WERI-Rb-1 (cell line): ENCODE data around the gene NPTX1.

ENCODE experiments used
- DNase-seq: peaks from one replicate; pipeline ENCODE4 v3.0.0-alpha.2; 2020
- H3K27ac ChIP-seq: fragments of 250-450 bp; sonication (Bioruptor Pico); 2 replicates; pipeline ENCODE4 v1.5.1; 2020; ENCODE audit warnings: mild to moderate bottlenecking, moderate library complexity
- H3K27me3 ChIP-seq: fragments of 250-450 bp; sonication (Bioruptor Pico); 2 replicates; pipeline ENCODE4 v1.5.1; 2021; ENCODE audit warnings: mild to moderate bottlenecking, low read depth, moderate library complexity; ENCODE audit not compliant: insufficient read depth, severe bottlenecking
- H3K36me3 ChIP-seq: fragments of 250-450 bp; sonication (Bioruptor Pico); 2 replicates; pipeline ENCODE4 v1.5.1; 2020; ENCODE audit warnings: mild to moderate bottlenecking, moderate library complexity
- H3K4me3 ChIP-seq: 2 replicates; pipeline ENCODE4 v1.5.1; 2011; ENCODE audit warnings: low read depth, mild to moderate bottlenecking, control low read depth, low read length
- H3K9me3 ChIP-seq: fragments of 250-450 bp; sonication (Bioruptor Pico); 2 replicates; pipeline ENCODE4 v1.5.1; 2021; ENCODE audit warnings: mild to moderate bottlenecking, moderate library complexity; ENCODE audit not compliant: severe bottlenecking
- TF ChIP-seq, protein P1 (sequence below): IDR thresholded peaks from 2 replicates; pipeline ENCODE4 v1.5.1; 2011; ENCODE audit warnings: low read depth, mild to moderate bottlenecking, control low read depth, inconsistent platforms, low read length

The NPTX1 gene

DNA sequence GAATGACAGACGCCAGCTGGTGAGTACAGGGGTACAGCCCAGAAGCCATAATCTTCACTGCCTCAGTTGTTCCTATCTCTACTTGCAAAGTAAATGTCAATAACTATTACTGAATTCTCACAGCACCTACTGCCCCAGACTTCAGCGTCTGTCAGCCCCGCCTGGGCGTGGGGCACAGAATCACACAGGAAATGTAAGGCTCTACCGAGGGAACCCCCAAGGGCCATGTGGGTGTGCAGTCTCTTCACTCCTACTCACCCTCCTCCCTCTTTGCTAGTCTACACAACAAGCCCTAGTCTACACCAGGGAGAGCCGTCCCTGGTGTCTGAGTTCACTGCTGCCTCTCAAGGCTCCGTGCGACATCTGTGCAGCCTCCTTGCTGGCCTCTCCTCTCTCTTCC, 4.5 kb downstream of the NPTX1 start:
- no peak overlapping the region for H3K27ac ChIP-seq
- H3K27me3 ChIP-seq, result no peaks in the 10 kb centered on the region
- H3K4me3 ChIP-seq, result no peak overlapping the region
- peaks cover 85% of the 10 kb centered on the region for H3K36me3 ChIP-seq
- TF ChIP-seq, protein P1, sequence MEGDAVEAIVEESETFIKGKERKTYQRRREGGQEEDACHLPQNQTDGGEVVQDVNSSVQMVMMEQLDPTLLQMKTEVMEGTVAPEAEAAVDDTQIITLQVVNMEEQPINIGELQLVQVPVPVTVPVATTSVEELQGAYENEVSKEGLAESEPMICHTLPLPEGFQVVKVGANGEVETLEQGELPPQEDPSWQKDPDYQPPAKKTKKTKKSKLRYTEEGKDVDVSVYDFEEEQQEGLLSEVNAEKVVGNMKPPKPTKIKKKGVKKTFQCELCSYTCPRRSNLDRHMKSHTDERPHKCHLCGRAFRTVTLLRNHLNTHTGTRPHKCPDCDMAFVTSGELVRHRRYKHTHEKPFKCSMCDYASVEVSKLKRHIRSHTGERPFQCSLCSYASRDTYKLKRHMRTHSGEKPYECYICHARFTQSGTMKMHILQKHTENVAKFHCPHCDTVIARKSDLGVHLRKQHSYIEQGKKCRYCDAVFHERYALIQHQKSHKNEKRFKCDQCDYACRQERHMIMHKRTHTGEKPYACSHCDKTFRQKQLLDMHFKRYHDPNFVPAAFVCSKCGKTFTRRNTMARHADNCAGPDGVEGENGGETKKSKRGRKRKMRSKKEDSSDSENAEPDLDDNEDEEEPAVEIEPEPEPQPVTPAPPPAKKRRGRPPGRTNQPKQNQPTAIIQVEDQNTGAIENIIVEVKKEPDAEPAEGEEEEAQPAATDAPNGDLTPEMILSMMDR, result no peak
- DNase-seq, result no peak
- H3K9me3 ChIP-seq, result no peaks in the 10 kb centered on the region

DNA sequence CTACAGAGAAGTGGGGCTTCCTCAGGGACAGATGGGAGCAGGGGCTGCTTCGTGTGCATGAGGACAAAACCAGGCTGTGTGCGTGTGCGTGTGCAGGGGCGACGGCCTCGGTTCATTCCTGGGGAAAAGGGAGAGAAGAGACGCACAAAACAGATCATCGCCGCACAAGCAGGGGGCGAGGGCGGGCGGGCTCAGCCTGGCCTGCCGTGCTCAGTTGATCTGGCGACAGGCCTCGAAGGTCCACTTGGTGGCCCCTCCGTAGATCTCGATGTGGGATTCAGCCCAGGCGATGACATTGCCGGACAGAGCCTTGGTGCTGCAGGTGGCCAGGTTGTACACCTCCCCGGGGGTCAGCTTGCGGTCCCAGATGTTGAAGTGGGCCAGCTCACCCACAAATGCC, 5.8 kb downstream of the NPTX1 start:
- no peaks in the 10 kb centered on the region for H3K27me3 ChIP-seq

DNA sequence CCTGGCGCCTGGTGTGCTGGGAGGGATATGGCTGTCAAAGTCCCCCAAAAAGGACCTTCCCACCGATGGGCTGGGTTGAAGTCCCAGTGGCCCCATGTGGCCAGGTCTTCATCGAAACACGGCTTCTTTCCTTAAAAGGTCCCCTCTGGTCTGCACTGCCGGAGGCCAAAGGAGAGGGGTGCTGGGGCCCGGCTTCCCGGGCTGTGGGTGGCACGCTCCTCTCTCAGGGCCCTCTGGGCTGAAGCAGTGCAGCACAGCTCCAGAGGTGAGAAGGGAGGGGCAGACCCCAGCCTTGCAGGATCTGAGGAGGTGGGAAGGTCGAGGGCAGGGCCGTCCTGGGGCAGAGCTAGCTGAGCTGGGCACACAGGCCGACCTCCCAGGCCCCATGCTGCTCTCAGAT, 6.7 kb downstream of the NPTX1 start:
- DNase-seq, result no peak
- TF ChIP-seq, protein P1, result no peak
- Histone ChIP-seq H3K36me3 (peaks cover 87% of the 10 kb centered on the region), H3K9me3 (no peaks in the 10 kb centered on the region), H3K4me3 (no peak overlapping the region), H3K27ac (peak overlapping the region; percentile 25), H3K27me3 (no peaks in the 10 kb centered on the region)

More for the DNA sequence above, 5.8 kb downstream of the NPTX1 start:
- H3K36me3 ChIP-seq, result peaks cover 95% of the 10 kb centered on the region
- no peak overlapping the region for H3K4me3 ChIP-seq
- H3K9me3 ChIP-seq, result no peaks in the 10 kb centered on the region
- no peak for DNase-seq
- H3K27ac ChIP-seq, result no peak overlapping the region
- TF ChIP-seq, protein P1, result no peak

DNA sequence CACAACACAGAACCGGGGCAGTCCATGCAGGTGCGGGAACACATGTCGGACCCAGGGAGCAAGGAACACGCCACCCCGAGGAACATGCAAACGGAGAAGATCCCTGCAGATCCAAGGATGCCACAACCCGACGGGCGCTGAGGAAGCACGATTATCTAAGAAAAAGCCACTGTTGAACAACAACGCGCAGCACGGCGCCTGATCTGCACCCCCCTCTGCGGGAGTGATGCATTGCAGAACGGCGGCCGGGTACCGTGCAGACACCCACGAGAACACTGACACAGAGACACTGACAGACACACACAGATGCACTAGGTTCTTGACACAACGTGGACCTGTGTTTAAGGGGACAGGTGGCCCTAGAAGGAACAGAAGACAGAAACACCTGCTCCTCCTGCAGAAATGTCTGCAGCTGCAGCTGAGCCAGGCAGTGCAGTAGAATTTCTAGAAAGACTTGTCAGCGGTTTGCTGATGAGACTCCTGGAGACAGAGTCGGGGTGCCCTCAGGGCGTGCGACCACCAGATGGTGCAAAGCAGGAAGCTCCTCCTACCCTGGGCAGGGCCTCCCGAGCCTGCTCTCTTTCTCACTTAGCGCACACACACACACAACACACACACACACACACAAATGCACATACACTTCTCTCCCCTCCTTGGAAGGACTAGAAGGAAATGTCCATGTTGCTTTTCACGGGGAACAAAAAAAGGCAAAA, 7.5 kb downstream of the NPTX1 start:
- Histone ChIP-seq H3K27me3 (no peaks in the 10 kb centered on the region), H3K36me3 (peaks cover 79% of the 10 kb centered on the region), H3K4me3 (no peak overlapping the region), H3K9me3 (no peaks in the 10 kb centered on the region), H3K27ac (peak overlapping the region; percentile 25; the same call in 1 of the 2 replicates)
- TF ChIP-seq, protein P1, result no peak
- no peak for DNase-seq

- DNase-seq, result no peak
- H3K9me3 ChIP-seq, result no peaks in the 10 kb centered on the region
- H3K27ac ChIP-seq, result no peak overlapping the region
- peaks cover 72% of the 10 kb centered on the region for H3K36me3 ChIP-seq
- no peak overlapping the region for H3K4me3 ChIP-seq
- TF ChIP-seq, protein P1, result no peak
- H3K27me3 ChIP-seq, result no peaks in the 10 kb centered on the region
Measured at GRCh38 chr17:80468242-80468641, 8.2 kb downstream of the NPTX1 start.
